HG02970 (cell line): Measurements from ENCODE around the gene SOX5.

Experiments used
- ATAC-seq: cut with Tn5 transposase; IDR thresholded peaks from one replicate; pipeline ENCODE4 v1.9.1; 2021; ENCODE audit warnings: mild to moderate bottlenecking, moderate library complexity, moderate number of reproducible peaks; ENCODE audit not compliant: unreplicated experiment, low FRiP score

The SOX5 gene

GRCh38 chr12:23704992-23705943 lies 244.2 kb downstream of the SOX5 start:
- no peak for ATAC-seq

DNA sequence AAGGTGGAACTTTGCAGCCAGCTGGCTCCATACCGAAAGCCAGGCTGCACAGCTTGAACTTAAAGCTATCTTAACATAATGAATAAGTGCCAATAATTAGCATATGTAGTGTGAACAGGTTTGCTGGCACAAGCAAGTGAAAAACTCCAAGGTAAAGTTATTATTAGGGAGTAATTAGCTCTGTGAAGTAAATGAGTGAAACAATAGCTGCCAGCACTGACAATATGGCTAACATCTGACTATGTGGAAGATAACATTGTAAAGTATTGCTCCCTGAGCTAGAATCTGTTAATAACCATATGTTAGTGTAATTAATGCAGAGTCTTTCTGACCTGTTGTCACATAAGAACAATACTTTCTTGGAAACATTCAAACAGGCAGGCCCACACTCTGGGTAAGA lies 246.4 kb downstream of the SOX5 start:
- no peak for ATAC-seq

GRCh38 chr12:23699031-23699430 lies 250.4 kb downstream of the SOX5 start:
- no peak for ATAC-seq

DNA sequence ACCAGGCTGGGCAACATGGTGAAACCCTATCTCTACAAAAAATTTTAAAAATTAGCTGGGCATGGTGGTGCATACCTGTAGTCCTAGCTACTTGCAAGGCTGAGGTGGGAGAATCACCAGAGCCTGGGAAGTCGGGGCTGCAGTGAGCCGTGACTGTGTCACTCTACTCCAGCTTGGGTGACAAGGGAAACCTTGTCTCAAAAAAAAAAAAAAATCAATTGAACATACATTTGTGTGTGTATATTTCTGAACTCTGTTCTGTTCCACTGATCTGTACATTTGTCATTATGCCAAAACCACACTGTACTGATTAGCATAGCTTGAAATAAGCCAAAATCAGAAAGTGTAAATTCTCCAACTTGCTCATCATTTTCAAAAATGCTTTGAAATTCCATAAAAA lies 254.6 kb downstream of the SOX5 start:
- ATAC-seq: no peak

DNA sequence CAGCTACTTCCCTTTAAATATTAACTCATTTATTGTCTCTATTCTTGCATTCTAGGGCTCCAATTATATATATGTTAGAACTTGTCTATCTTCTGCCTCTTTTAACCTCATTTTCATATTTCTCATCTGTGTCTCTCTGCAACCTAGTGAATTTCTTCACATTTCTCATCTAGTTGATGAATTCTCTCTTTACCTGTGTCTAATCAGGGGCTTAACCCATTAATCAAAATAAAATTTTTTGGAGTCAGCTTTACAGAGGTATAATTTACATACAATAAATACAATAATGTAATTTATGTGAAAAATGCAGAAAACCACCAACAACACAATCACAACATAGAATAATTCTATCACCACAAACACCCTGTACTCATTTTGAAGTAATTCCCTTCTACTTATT lies 255.2 kb downstream of the SOX5 start:
- no peak for ATAC-seq

DNA sequence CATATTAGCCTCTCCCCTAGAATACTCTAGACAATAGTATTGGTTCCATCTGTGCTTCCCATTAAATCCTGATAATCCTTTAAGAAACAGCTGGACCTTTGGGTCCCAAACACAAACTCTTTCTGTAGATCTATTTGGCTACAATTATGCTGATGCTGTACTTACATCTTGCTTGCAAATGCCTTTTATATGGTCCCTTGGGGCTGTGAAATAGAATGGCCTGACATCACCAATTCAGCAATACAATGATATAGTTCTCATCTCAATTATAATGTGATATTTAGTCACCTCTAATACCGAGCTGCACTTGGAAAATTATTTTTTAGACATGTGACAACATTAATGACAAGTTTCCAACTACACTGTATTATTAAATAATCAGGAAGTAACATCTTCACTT lies 261.5 kb downstream of the SOX5 start:
- no peak for ATAC-seq

GRCh38 chr12:23686095-23686494 lies 263.4 kb downstream of the SOX5 start:
- ATAC-seq: no peak

DNA sequence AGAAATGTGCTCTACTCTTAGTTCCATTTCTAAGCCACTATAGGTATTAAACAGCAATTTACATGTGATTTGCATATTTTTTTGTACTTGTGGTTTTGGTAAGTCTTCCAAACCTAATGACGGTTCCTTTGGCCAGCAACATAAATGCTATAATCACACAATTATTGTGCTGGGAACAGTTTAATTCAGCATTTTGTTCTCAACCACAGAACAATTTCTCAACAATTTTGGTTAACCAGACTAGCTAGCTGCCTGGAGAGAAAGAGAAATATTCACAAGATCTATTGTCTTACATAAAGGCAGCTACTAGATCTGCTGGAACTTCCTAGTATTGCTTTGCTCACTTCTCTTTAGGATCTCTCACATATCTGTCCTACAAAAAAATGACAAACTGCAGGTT lies 265.3 kb downstream of the SOX5 start:
- ATAC-seq: no peak

DNA sequence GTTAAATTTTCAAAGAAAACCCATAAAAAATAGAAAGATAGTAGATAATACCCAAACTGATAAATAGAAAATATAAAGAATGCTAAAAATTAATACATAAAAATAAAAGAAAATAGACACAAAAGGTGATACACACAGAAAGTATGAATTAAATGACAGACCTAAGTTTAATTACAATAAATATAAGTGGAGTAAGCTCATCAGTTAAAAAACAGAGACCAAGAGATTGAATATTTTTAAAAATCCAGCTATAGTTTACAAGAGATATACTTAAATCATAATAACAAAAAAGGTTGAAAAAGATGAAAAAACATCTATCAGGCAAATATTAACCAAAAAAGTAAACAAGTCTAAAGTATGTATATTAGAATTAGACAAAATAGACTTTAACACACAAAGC lies 268.2 kb downstream of the SOX5 start:
- ATAC-seq: no peak

DNA sequence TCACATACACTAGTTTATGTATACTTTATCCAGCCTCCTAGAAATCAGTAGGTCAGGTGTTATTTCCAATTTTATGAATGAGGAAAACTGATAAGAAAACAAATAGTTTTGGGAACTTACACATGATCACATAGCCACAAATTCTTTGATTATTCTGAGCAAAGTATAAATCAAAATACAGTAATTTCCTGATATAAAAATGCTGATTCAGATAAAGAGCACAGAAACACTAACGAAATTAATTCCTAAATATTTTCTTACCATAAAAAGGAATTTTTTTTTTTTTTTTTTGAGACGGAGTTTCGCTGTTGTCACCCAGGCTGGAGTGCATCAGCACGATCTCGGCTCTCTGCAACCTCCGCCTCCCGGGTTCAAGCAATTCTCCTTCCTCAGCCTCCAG lies 275.4 kb downstream of the SOX5 start:
- ATAC-seq: no peak

- no peak for ATAC-seq
Observed at GRCh38 chr12:23671881-23672280, 277.6 kb downstream of the SOX5 start.

DNA sequence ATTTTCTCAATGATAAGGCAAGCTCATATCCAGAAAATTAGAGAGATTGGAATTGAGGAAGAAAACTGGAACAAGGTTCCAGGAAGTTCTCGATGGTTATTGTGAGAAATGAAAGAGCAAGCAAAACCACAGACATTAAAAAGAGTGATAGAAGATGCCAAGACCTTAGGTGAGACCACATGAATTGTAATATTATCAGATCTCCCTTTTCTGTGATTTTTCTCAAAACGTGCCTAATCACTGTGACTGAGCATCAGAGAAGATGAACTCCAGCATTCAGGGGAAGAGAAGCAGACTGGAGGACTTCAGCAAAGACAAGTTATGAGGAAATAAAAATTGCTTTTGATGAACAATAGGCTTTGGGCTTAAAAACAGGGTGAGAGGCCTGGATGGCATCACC lies 278.8 kb downstream of the SOX5 start:
- ATAC-seq: no peak

DNA sequence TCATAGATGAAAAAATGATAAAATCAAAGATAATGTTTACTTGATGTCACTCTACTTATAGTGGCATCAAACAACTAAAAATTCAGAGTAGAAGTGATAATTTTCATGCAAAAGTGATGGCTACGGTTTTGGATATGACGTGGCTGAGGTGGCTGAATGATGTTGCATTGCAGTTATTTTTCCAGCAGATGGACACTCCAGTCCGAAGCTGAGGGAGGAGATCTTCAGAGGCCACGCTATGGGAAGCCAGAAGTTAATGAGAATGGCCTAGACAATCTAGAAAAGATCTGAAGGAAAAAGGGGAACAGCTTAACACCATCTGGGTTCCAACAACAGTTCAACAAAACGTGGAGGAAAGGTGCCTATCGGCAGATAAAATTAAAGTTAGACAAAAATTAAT lies 279.8 kb downstream of the SOX5 start:
- no peak for ATAC-seq

GRCh38 chr12:23666866-23667265 lies 282.6 kb downstream of the SOX5 start:
- ATAC-seq: no peak

DNA sequence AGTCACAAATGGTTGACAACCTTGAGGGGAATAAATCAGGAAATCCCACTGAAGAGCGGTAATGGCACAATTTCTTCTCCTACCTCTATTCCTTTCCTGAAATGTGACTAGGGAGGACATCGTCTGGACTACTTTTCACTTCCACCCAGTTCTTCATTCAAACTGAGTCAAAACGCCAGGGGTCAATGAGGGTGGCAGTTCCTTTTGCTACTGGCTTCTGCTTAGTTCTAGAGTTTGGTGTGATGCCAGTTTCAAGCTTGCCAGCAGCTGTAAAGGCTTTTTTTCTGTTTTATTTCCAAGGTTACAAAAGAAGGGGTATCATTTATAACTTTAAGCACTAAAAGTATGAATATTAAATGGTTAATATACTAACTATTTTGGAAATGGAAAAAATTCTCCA lies 286.5 kb downstream of the SOX5 start:
- no peak for ATAC-seq

GRCh38 chr12:23659131-23659530 lies 290.3 kb downstream of the SOX5 start:
- no peak for ATAC-seq

- no peak for ATAC-seq
Observed at GRCh38 chr12:23657598-23657997, 291.9 kb downstream of the SOX5 start.

- no peak for ATAC-seq
Observed at GRCh38 chr12:23655884-23656283, 293.6 kb downstream of the SOX5 start.

DNA sequence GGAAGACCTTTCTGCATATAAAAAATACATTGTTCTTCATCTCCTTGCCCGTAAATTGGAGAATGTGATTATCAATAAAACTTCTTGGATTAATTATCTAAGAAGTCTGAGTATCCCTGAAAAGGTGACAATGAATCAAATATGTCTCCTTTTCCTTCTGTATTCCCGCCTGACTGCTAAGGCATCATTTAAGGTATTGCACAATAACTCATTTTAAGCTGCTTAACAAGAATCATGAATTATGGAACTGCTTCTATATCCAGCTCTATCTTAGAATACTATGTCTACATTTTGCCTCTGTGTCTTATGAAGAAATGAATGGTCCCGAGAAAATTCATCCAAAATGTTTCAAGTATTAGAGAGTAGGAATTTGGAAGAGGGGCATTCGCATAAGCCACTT lies 294.4 kb downstream of the SOX5 start:
- no peak for ATAC-seq

DNA sequence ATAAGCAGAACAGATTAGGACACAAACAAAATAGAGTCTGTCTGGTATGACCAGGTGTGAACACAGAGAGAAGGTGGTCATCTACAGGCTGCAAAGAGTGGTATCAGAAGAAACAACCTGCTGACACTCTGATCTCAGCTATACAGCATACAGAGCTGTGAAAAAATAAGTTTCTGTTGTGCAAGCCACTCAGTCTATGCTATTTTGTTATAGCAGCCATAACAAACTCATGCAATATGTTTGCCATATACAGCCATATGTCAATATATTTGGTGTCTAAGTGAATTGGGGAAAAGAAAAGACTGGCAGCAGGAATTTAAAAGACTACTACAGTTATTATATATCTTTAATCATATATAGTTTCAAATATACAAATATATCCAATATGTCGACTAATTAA lies 300.9 kb downstream of the SOX5 start:
- no peak for ATAC-seq

GRCh38 chr12:23640754-23641153 lies 308.7 kb downstream of the SOX5 start:
- ATAC-seq: no peak

DNA sequence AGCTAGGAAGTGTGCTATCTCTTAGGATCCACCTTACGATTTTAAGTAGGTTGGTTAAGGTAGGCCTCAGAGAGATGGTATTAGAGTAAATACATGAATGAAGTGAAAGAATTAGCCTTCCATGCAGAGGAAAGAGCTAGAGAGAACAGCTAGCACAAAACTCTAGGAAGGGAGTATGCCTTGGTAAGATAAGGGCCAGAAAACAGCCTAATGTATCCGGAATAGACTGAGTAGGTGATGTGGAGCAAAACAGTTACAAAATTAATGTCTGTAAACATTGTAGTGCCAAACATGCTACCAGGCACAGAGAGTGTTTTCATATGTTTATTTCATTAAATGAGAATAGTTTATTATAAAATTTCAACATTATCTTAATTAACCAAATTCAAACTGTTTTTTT lies 315.1 kb downstream of the SOX5 start:
- no peak for ATAC-seq
